OCI-LY1 (cell line): ENCODE measurements around the gene MAST4.
A peak's percentile ranks its signal among the peaks of the same experiment; 100 is the strongest.

ENCODE experiments used
- CTCF ChIP-seq: fragments of 200-600 bp; sonication (generic), shearing (Covaris generic); IDR thresholded peaks from 2 replicates; pipeline ENCODE4 v1.5.1; 2017; ENCODE audit warnings: mild to moderate bottlenecking, antibody characterized with exemption, low read length, moderate library complexity, mixed read lengths
- EZH2 ChIP-seq: fragments of 200-600 bp; sonication (generic), shearing (Covaris generic); IDR thresholded peaks from 2 replicates; pipeline ENCODE4 v1.8.0; 2017; ENCODE audit warnings: borderline replicate concordance, mixed run types, mild to moderate bottlenecking, antibody characterized with exemption, low read length, moderate library complexity, mixed read lengths

DNA sequence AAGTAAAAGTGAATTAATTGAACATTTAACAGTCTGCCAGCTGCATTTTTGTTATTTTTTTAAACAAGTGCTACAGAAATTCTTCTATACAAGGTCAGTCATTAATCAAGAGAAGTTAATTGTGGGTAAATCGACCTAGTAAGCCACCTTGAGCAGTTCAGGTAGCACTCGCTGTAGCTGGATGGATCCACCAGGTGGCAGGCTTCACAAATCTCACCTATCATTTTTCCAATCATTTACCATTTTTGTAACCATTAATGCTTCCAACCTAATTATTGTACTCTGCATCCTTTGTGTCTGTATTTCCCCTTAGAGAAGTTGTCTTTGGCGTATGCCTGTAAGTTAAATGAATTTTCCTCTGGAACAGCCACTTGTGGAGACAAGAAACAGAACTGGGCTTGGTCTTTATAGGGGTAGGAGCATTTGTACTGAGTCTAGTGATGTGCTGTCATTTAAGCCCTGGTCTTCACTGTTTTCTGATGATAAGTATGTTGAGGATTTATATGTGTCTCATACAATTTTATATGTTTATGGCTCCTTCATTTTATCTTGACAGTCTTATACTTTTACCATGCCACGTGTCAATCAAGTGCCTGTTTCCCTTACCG lies 560.9 kb downstream of the MAST4 start:
- TF ChIP-seq CTCF, result peak; percentile 93
- TF ChIP-seq EZH2, result no peak
